AG04450 (cell line): ENCODE data around the gene SHC4. TPM values are rescaled to one million over a fixed set of nuclear protein-coding genes. Genes with fewer than 3 reads are reported as not detected.

Source experiments
- CTCF ChIA-PET: fragments of 300-600, 350-600 bp; formaldehyde crosslinking; extraction: SDS; loops from one replicate; lab custom pipeline; 2022; ENCODE audit warnings: antibody characterized with exemption, inconsistent platforms; lab: Charles Lee
- POLR2A ChIA-PET: fragments of 350-600 bp; formaldehyde crosslinking; extraction: SDS; loops from one replicate; lab custom pipeline; 2021; ENCODE audit warnings: antibody characterized with exemption, inconsistent platforms; lab: Yijun Ruan, JAX
- DNase-seq: peaks from one replicate; pipeline ENCODE4 v3.0.0-alpha.2; 2011; ENCODE audit warnings: low read depth, low spot score
- H3K27ac ChIP-seq: one replicate; pipeline ENCODE4 v1.5.1; 2012; ENCODE audit warnings: low read depth, low read length, control low read depth
- H3K27me3 ChIP-seq: one replicate; pipeline ENCODE4 v1.6.0; 2012; ENCODE audit warnings: low read length; ENCODE audit not compliant: control insufficient read depth, insufficient read depth
- H3K4me3 ChIP-seq: 2 replicates; pipeline ENCODE4 v1.5.1; 2011; ENCODE audit warnings: mild to moderate bottlenecking, low read depth, low read length, control low read depth
- H3K9me3 ChIP-seq: 2 replicates; pipeline ENCODE4 v1.5.1; 2012; ENCODE audit warnings: low read length; ENCODE audit not compliant: control insufficient read depth, insufficient read depth
- CTCF ChIP-seq: IDR thresholded peaks from 2 replicates; pipeline ENCODE4 v1.5.1; 2011; ENCODE audit warnings: low read depth, low read length, control low read depth, inconsistent platforms
- polyA plus RNA-seq: library from polyadenylated mRNA; depleted of rRNA; stranded (reverse); fragments of >200 nt; gene quantifications from 2 replicates; pipeline ENCODE4 v1.2.3, GENCODE V29; 2011

SHC4 gene
- polyA plus RNA-seq, 1 experiment = 5.1 TPM

GRCh38 chr15:48935236-48935635 is 28.5 kb downstream of the SHC4 start:
- H3K4me3 ChIP-seq = no peak overlapping the region
- POLR2A ChIA-PET = no interaction called here
- DNase-seq = no peak
- no peak for TF ChIP-seq CTCF
- H3K27me3 ChIP-seq = no peaks in the 10 kb centered on the region
- no peak overlapping the region for H3K27ac ChIP-seq
- CTCF ChIA-PET = no interaction called here
- no peaks in the 10 kb centered on the region for H3K9me3 ChIP-seq

GRCh38 chr15:48930735-48931134 is 33.0 kb downstream of the SHC4 start:
- no peak overlapping the region for H3K4me3 ChIP-seq

DNA sequence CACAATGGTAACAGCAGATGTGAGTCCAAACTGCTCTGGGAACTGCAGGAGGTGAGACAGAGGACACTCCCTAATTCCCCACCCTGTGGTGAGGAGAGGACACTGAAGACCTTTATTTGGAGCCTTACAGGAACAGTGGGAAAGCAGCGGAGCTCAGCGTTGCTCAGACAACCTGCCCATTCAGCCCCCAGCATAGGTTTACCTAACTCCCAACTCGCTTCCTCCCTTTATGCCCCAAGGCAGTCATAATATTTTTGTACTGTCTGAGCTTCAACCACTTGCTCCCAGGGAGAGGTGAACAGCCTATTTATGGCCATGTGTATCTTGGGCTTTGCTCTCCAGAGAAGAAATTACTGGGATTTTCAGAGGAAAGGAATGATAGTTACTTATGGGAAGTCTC is 34.1 kb downstream of the SHC4 start:
- POLR2A ChIA-PET = no interaction called here
- no peak for DNase-seq
- H3K27me3 ChIP-seq = no peaks in the 10 kb centered on the region
- CTCF ChIA-PET = interaction anchor here (0.6 to 1.0 kb wide), 2 partner anchors 46 to 250 kb away, joined by 3 read pairs; no protein-coding TSS in a partner anchor
- no peak overlapping the region for H3K4me3 ChIP-seq
- no peak for TF ChIP-seq CTCF
- H3K27ac ChIP-seq = no peak overlapping the region
- H3K9me3 ChIP-seq = no peaks in the 10 kb centered on the region

More at GRCh38 chr15:48930735-48931134, 33.0 kb downstream of the SHC4 start:
- DNase-seq = no peak
- H3K27me3 ChIP-seq = no peaks in the 10 kb centered on the region
- CTCF ChIA-PET = interaction anchor here (1.0 kb wide), 1 partner anchor 45 kb away, joined by 3 read pairs; no protein-coding TSS in a partner anchor
- H3K9me3 ChIP-seq = no peaks in the 10 kb centered on the region
- no peak for TF ChIP-seq CTCF
- no peak overlapping the region for H3K27ac ChIP-seq
- POLR2A ChIA-PET = no interaction called here

- DNase-seq = no peak
- ChIA-PET POLR2A (no interaction called here), CTCF (interaction anchor here (0.6 kb wide), 1 partner anchor 250 kb away, joined by 3 read pairs; no protein-coding TSS in a partner anchor)
- Histone ChIP-seq H3K27me3 (no peaks in the 10 kb centered on the region), H3K27ac (no peak overlapping the region), H3K9me3 (no peaks in the 10 kb centered on the region), H3K4me3 (no peak overlapping the region)
- TF ChIP-seq CTCF = no peak
Measured at GRCh38 chr15:48928877-48929538, 34.7 kb downstream of the SHC4 start.

DNA sequence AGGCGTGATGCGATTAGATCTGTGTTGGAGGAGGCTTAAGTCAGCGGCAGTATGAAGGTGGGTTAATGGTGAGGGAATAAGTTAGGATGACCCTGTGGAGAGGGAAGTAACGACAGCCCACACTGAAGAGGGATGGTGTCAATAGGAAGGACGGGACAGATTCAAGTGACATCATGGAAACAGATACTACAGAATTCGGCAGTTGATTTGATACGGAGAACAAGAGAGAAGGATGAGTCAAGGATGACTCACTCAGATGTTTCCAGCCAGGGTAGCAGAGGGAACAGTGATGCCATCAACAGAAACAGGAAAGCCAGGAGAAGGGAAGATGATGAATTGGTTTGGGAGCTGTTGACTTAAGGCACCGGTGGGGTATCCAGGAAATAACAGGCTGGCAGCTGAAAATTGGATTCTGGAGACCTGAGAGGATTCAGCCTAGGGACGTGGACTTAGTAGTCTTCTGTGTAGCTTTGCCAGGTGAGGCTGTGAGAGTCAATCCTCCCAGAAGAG is 38.0 kb downstream of the SHC4 start:
- H3K27ac ChIP-seq = peak overlapping the region; percentile 62
- peak; percentile 62 for DNase-seq
- H3K9me3 ChIP-seq = no peaks in the 10 kb centered on the region
- CTCF ChIA-PET = interaction anchor here (0.7 kb wide), 1 partner anchor 28 kb away, joined by 3 read pairs; no protein-coding TSS in a partner anchor
- no peak for TF ChIP-seq CTCF
- POLR2A ChIA-PET = interaction anchor here (0.9 to 1.3 kb wide), 2 partner anchors 11 to 50 kb away, joined by 3 read pairs; no protein-coding TSS in a partner anchor
- H3K4me3 ChIP-seq = no peak overlapping the region
- H3K27me3 ChIP-seq = no peaks in the 10 kb centered on the region
